Amniotic stem cell (primary cell): ENCODE results near the gene INTS1.
"Not testable (repeated sequence)": the region's sequence is repeated elsewhere in the genome, so short reads cannot be mapped to it uniquely, and the experiment has no call there.

Experiments
- DNase-seq: peaks from one replicate; lab custom pipeline; 2025; lab: John Stamatoyannopoulos, UW

Gene INTS1

GRCh38 chr7:1447112-1447511 is 57.1 kb downstream of the INTS1 start:
- no peak for DNase-seq

- DNase-seq: no peak
Measured at GRCh38 chr7:1446620-1447032, 57.6 kb downstream of the INTS1 start.

- DNase-seq: not testable (repeated sequence)
Measured at GRCh38 chr7:1446026-1446425, 58.2 kb downstream of the INTS1 start.

GRCh38 chr7:1445341-1445740 is 58.8 kb downstream of the INTS1 start:
- DNase-seq: no peak

- no peak for DNase-seq
Measured at GRCh38 chr7:1444925-1445322, 59.3 kb downstream of the INTS1 start.

GRCh38 chr7:1444214-1444924 is 59.8 kb downstream of the INTS1 start:
- DNase-seq: no peak

- not testable (repeated sequence) for DNase-seq
Measured at GRCh38 chr7:1443587-1444200, 60.5 kb downstream of the INTS1 start.

- DNase-seq: no peak
Measured at GRCh38 chr7:1442355-1443124, 61.6 kb downstream of the INTS1 start.

- DNase-seq: no peak
Measured at GRCh38 chr7:1441615-1442354, 62.4 kb downstream of the INTS1 start.

GRCh38 chr7:1440620-1441019 is 63.6 kb downstream of the INTS1 start:
- DNase-seq: no peak

- no peak for DNase-seq
Measured at GRCh38 chr7:1439373-1440363, 64.5 kb downstream of the INTS1 start.

- DNase-seq: no peak
Measured at GRCh38 chr7:1438821-1439220, 65.4 kb downstream of the INTS1 start.

- DNase-seq: no peak
Measured at GRCh38 chr7:1438208-1438607, 66.0 kb downstream of the INTS1 start.

GRCh38 chr7:1437155-1437880 is 66.9 kb downstream of the INTS1 start:
- DNase-seq: no peak

GRCh38 chr7:1436608-1437007 is 67.6 kb downstream of the INTS1 start:
- no peak for DNase-seq

GRCh38 chr7:1434891-1435670 is 69.1 kb downstream of the INTS1 start:
- no peak for DNase-seq

- no peak for DNase-seq
Measured at GRCh38 chr7:1434165-1434718, 69.9 kb downstream of the INTS1 start.

- no peak for DNase-seq
Measured at GRCh38 chr7:1433128-1433920, 70.9 kb downstream of the INTS1 start.
